Transverse colon (tissue), 4 donors: ENCODE data around the gene CCDC12.

Experiments used
- EP300 ChIP-seq: sonication (generic); formaldehyde crosslinking; IDR thresholded peaks from one replicate; pipeline ENCODE4 v1.6.1; 2017; ENCODE audit warnings: antibody characterized with exemption, low read depth
- POLR2A ChIP-seq: fragments of 450-650 bp; IDR thresholded peaks from one replicate; pipeline ENCODE4 v1.6.1; 2016; ENCODE audit warnings: antibody characterized with exemption, mild to moderate bottlenecking, moderate library complexity
- POLR2AphosphoS5 ChIP-seq, 3 donors: sonication (generic); formaldehyde crosslinking; IDR thresholded peaks; one replicate each; pipeline ENCODE4 v1.6.1; 2016; ENCODE audit warnings: antibody characterized with exemption in 3 of 3
- TF ChIP-seq, protein P1 (sequence below), 5 experiments: fragments of 200-600 bp in 3 of 5; fragments of 450-650 bp in 2 of 5; sonication (generic) in 3 of 5; IDR thresholded peaks; 1 replicate in 2 of 5; 2 replicates in 3 of 5; pipeline ENCODE4 v1.5.1; 2016 to 2017; ENCODE audit warnings: antibody characterized with exemption in 5 of 5, inconsistent platforms in 3 of 5, mild to moderate bottlenecking in 2 of 5, moderate library complexity in 1 of 5

DNA sequence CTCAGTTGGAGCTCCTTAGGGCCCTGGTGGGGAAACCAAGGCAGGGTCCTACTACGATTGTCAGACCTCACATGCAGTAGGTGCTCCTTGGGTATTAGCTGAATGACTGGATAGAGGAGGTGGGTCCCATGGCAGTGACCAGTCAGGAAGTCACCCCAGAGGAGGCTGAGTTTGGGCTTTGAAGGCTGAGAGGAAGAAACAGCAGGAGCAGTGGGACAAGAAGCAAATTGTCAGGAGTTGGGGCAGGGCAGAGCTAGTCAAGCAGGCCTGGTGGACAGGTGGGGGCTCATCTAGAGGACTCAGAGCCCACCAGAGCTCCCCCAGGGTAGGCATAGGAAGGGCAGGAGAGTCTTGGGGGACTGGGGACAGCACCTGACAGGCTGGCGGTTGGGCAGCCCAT lies 6.0 kb upstream of the CCDC12 start:
- TF ChIP-seq, protein P1, sequence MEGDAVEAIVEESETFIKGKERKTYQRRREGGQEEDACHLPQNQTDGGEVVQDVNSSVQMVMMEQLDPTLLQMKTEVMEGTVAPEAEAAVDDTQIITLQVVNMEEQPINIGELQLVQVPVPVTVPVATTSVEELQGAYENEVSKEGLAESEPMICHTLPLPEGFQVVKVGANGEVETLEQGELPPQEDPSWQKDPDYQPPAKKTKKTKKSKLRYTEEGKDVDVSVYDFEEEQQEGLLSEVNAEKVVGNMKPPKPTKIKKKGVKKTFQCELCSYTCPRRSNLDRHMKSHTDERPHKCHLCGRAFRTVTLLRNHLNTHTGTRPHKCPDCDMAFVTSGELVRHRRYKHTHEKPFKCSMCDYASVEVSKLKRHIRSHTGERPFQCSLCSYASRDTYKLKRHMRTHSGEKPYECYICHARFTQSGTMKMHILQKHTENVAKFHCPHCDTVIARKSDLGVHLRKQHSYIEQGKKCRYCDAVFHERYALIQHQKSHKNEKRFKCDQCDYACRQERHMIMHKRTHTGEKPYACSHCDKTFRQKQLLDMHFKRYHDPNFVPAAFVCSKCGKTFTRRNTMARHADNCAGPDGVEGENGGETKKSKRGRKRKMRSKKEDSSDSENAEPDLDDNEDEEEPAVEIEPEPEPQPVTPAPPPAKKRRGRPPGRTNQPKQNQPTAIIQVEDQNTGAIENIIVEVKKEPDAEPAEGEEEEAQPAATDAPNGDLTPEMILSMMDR (IDR thresholded peaks at IDR 0.05), result no peak
- TF ChIP-seq POLR2AphosphoS5 (IDR thresholded peaks at IDR 0.05), result no peak
- no peak for TF ChIP-seq POLR2A
- no peak for TF ChIP-seq EP300
